ENCODE data around the gene TPK1. TPM values are rescaled to one million over a fixed set of nuclear protein-coding genes. Genes with fewer than 3 reads are reported as not detected.

Gene TPK1
- polyA plus RNA-seq, 2 of the 4 experiments (the other 2 are of a cell fraction), result 1.4 to 2.5 TPM

GRCh38 chr7:144791488-144791887 lies 44.4 kb downstream of the TPK1 start:
- 0% methylated on average over 2 of the region's 2 CpGs for WGBS (ENCODE audit: missing lambda C conversion rate)
- Histone ChIP-seq H3K9me3 (no peaks in the 10 kb centered on the region), H3K4me3 (no peak overlapping the region), H3K4me2 (no peak overlapping the region), H3K4me1 (no peaks in the 10 kb centered on the region), H3K27ac (no peak overlapping the region)
- FAIRE-seq, result no peak
- POLR2A ChIA-PET, result no interaction called here
- TF ChIP-seq MAX (IDR thresholded peaks at IDR 0.05), result no peak
- TF ChIP-seq BHLHE40 (IDR thresholded peaks at IDR 0.05; ENCODE audit: low read depth, low read length), result no peak
- no peak for TF ChIP-seq HMGXB4 (CRISPR knock-in tag; IDR thresholded peaks at IDR 0.05; ENCODE audit: borderline replicate concordance)
- no peak for TF ChIP-seq ESRRA (IDR thresholded peaks at IDR 0.05; ENCODE audit: borderline replicate concordance, low read length)
- TF ChIP-seq CBX8 (IDR thresholded peaks at IDR 0.05), result no peak
- no peak for TF ChIP-seq NFE2L2 (conservative IDR thresholded peaks at IDR 0.05; ENCODE audit: low read length)
- DNase-seq (ENCODE audit: low read depth in 1 of 2, low spot score in 1 of 2), result no peak
- ATAC-seq, result no peak
- CTCF ChIA-PET, result no interaction called here

- ATAC-seq, result no peak
- DNase-seq (ENCODE audit: low read depth in 1 of 2, low spot score in 1 of 2), result no peak
- Histone ChIP-seq H3K4me1 (no peaks in the 10 kb centered on the region), H3K4me2 (no peak overlapping the region), H3K4me3 (no peak overlapping the region), H3K9me3 (no peaks in the 10 kb centered on the region), H3K27ac (no peak overlapping the region)
- POLR2A ChIA-PET, result no interaction called here
- CTCF ChIA-PET, result no interaction called here
- TF ChIP-seq HOXB5 (CRISPR knock-in tag; IDR thresholded peaks at IDR 0.05) (no peak), TP53 (CRISPR knock-in tag; IDR thresholded peaks at IDR 0.05) (no peak), MAZ (IDR thresholded peaks at IDR 0.05; ENCODE audit: borderline replicate concordance, low read depth, low read length) (no peak), FOXS1 (CRISPR knock-in tag; IDR thresholded peaks at IDR 0.05) (no peak), NPAS2 (CRISPR knock-in tag; IDR thresholded peaks at IDR 0.05; ENCODE audit: borderline replicate concordance) (no peak), HOXB13 (CRISPR knock-in tag; IDR thresholded peaks at IDR 0.05; ENCODE audit: low read depth) (no peak), RCOR1 (IDR thresholded peaks at IDR 0.05; ENCODE audit: low read depth, low read length) (no peak)
- no peak for FAIRE-seq
- 40% methylated on average over 2 of the region's 2 CpGs for WGBS (ENCODE audit: missing lambda C conversion rate)
Measured at GRCh38 chr7:144787127-144787526, 48.7 kb downstream of the TPK1 start.

GRCh38 chr7:144786522-144786921 lies 49.3 kb downstream of the TPK1 start:
- TF ChIP-seq CBX2 (IDR thresholded peaks at IDR 0.05; ENCODE audit: borderline replicate concordance, low read depth) (no peak), ZC3H11A (IDR thresholded peaks at IDR 0.05) (no peak), ZNF302 (CRISPR knock-in tag; IDR thresholded peaks at IDR 0.05) (no peak), NR3C1 (IDR thresholded peaks at IDR 0.05) (no peak), HMGXB4 (CRISPR knock-in tag; IDR thresholded peaks at IDR 0.05; ENCODE audit: borderline replicate concordance) (no peak), HEYL (CRISPR knock-in tag; IDR thresholded peaks at IDR 0.05) (no peak)
- WGBS (ENCODE audit: missing lambda C conversion rate), result 24% methylated on average over 2 of the region's 2 CpGs
- no peak for DNase-seq (ENCODE audit: low read depth in 1 of 2, low spot score in 1 of 2)
- H3K4me2 ChIP-seq, result no peak overlapping the region
- no peak for FAIRE-seq
- no peak overlapping the region for H3K4me3 ChIP-seq
- H3K9me3 ChIP-seq, result no peaks in the 10 kb centered on the region
- no peak overlapping the region for H3K27ac ChIP-seq
- ATAC-seq, result no peak
- no peaks in the 10 kb centered on the region for H3K4me1 ChIP-seq
- ChIA-PET CTCF (no interaction called here), POLR2A (no interaction called here)

- CTCF ChIA-PET, result interaction anchor here (1.0 kb wide), 1 partner anchor 111 kb away, joined by 4 read pairs; no protein-coding TSS in a partner anchor
Measured at GRCh38 chr7:144786079-144786478, 49.8 kb downstream of the TPK1 start.

More at GRCh38 chr7:144786079-144786478, 49.8 kb downstream of the TPK1 start:
- no peaks in the 10 kb centered on the region for H3K4me1 ChIP-seq
- no peak overlapping the region for H3K27ac ChIP-seq
- no peaks in the 10 kb centered on the region for H3K9me3 ChIP-seq
- no peak for FAIRE-seq
- no peak for DNase-seq (ENCODE audit: low read depth in 1 of 2, low spot score in 1 of 2)
- WGBS (ENCODE audit: missing lambda C conversion rate), result 25% methylated on average over 1 of the region's 1 CpG
- TF ChIP-seq HEYL (CRISPR knock-in tag; IDR thresholded peaks at IDR 0.05) (no peak), HOXB5 (CRISPR knock-in tag; IDR thresholded peaks at IDR 0.05) (no peak), POLR2A (IDR thresholded peaks at IDR 0.05; ENCODE audit: low read length) (no peak)
- POLR2A ChIA-PET, result no interaction called here
- H3K4me2 ChIP-seq, result no peak overlapping the region
- ATAC-seq, result no peak
- H3K4me3 ChIP-seq, result no peak overlapping the region
